Prostate gland (tissue), 2 donors: Measurements from ENCODE around the gene ELP5.
A peak's percentile ranks its signal among the peaks of the same experiment; 100 is the strongest.

Source experiments
- POLR2A ChIP-seq: fragments of 450-650 bp; IDR thresholded peaks from one replicate; pipeline ENCODE4 v1.6.1; 2016; ENCODE audit warnings: antibody characterized with exemption, mild to moderate bottlenecking
- TF ChIP-seq, protein P1 (sequence below), 4 experiments: fragments of 200-600 bp in 2 of 4; fragments of 450-650 bp in 2 of 4; sonication (generic) in 2 of 4; IDR thresholded peaks; 1 replicate in 3 of 4; 2 replicates in 1 of 4; pipeline ENCODE4 v1.5.1; 2016 to 2019; ENCODE audit warnings: antibody characterized with exemption in 4 of 4, mild to moderate bottlenecking in 2 of 4, moderate library complexity in 2 of 4

DNA sequence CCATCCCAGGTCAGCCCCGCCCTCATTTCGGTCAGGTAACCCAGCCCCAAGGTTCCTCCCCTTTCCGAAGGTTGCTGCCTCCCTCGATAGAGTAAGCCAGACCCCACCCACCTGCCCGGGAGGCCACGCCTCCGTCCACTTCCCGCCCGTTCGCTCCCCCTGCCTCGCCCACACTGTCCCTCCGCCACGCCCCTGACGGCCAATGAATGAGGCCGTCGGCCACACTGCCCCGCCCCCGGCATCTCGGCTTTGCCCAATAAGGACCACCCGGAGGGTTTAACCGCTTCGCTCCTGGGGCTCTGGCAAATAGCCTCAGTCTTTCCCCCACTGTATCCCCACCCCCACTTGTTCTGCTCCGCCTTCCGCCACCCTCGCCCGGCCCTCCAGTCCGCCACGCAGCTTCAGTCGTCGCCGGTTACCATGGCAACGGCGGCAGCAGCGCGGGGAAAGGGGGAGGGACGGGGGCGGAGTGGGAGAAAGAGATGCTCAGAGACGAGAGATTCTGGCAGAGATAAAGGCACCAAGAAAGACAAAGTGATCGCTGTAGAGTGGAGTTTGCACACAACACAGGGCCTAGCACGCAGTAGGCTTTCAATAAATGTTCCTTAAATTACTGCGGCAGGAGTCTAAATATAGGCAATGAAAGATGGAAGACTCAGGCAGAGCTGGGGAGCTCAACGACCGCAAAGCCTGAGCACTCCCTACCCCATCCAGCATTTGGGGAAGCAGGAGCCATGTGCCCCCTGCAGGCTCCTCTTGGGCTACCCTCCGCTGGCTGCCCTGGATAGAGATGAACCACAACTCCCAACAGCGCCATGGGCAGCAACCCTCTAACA is 37.5 kb upstream of the ELP5 start:
- TF ChIP-seq POLR2A: no peak
- TF ChIP-seq, protein P1, sequence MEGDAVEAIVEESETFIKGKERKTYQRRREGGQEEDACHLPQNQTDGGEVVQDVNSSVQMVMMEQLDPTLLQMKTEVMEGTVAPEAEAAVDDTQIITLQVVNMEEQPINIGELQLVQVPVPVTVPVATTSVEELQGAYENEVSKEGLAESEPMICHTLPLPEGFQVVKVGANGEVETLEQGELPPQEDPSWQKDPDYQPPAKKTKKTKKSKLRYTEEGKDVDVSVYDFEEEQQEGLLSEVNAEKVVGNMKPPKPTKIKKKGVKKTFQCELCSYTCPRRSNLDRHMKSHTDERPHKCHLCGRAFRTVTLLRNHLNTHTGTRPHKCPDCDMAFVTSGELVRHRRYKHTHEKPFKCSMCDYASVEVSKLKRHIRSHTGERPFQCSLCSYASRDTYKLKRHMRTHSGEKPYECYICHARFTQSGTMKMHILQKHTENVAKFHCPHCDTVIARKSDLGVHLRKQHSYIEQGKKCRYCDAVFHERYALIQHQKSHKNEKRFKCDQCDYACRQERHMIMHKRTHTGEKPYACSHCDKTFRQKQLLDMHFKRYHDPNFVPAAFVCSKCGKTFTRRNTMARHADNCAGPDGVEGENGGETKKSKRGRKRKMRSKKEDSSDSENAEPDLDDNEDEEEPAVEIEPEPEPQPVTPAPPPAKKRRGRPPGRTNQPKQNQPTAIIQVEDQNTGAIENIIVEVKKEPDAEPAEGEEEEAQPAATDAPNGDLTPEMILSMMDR (IDR thresholded peaks at IDR 0.05): peak in 3 of 4 experiments; percentile 18 to 61 (median 52)
